Measurements from ENCODE around the gene SEC23A. TPM values are rescaled to one million over a fixed set of nuclear protein-coding genes. Genes with fewer than 3 reads are reported as not detected.
"Not testable (repeated sequence)": the region's sequence is repeated elsewhere in the genome, so short reads cannot be mapped to it uniquely, and the experiment has no call there.

The SEC23A gene
- total and polyA plus RNA-seq, 2 donors (not counting 1 experiment from before 2014, with no cell fraction given): 13.2 to 52.3 TPM

- intact Hi-C loops (cut with micrococcal nuclease): no loop called here
- Histone ChIP-seq H3K27ac (ENCODE audit: low read length in 2 of 2) (no peak overlapping the region), H3K9me3 (ENCODE audit: control extremely low read depth in 1 of 3, control insufficient read depth in 2 of 3, insufficient read depth in 1 of 3, low read length in 2 of 3) (no peaks in the 10 kb centered on the region), H3K27me3 (replicated peaks in 1 of 4; ENCODE audit: control extremely low read depth in 1 of 4, control insufficient read depth in 3 of 4, insufficient read depth in 4 of 4, low read length in 3 of 4) (no peaks in the 10 kb centered on the region), H4K20me1 (ENCODE audit: control insufficient read depth, insufficient read depth, low read length, poor library complexity, severe bottlenecking) (no peaks in the 10 kb centered on the region), H2AFZ (ENCODE audit: insufficient read depth, low read depth, low read length, poor library complexity, severe bottlenecking) (no peak overlapping the region), H3K4me3 (ENCODE audit: control extremely low read depth in 1 of 5, extremely low read depth in 1 of 5, insufficient read depth in 1 of 5, low read depth in 2 of 5, low read length in 4 of 5) (no peak overlapping the region), H3K4me1 (ENCODE audit: control insufficient read depth in 2 of 2, insufficient read depth in 2 of 2, low read length in 2 of 2) (no peaks in the 10 kb centered on the region), H3K4me2 (replicated peaks; ENCODE audit: low read depth, low read length, poor library complexity, severe bottlenecking) (no peak overlapping the region), H3K36me3 (replicated peaks in 1 of 2; ENCODE audit: control extremely low read depth in 1 of 2, control insufficient read depth in 1 of 2, extremely low read depth in 1 of 2, insufficient read depth in 2 of 2, low read length in 1 of 2) (no peaks in the 10 kb centered on the region), H3K9ac (ENCODE audit: low read length) (no peak overlapping the region), H3K79me2 (ENCODE audit: control insufficient read depth, insufficient read depth, low read length) (no peaks in the 10 kb centered on the region)
- TF ChIP-seq EZH2 (IDR thresholded peaks at IDR 0.05; ENCODE audit: borderline replicate concordance, insufficient read depth, low read depth, low read length, poor library complexity, severe bottlenecking) (no peak), CTCF (IDR thresholded peaks at IDR 0.05) (no peak)
- no peak for ATAC-seq (ENCODE audit: low read depth)
- Mint-ChIP-seq H3K27me3 (no peaks in the 10 kb centered on the region), H3K27ac (no peak overlapping the region), H3K9me3 (ENCODE audit: insufficient read depth) (no peaks in the 10 kb centered on the region), H3K4me1 (no peaks in the 10 kb centered on the region), H3K4me3 (no peak overlapping the region)
- DNase-seq: no peak
- 99% methylated on average over 10 of the region's 12 CpGs for WGBS (ENCODE audit: insufficient coverage)
- ChIA-PET POLR2A (no interaction called here), CTCF (interaction anchor here (1.3 kb wide), 1 partner anchor 9 kb away, joined by 5 read pairs; no protein-coding TSS in a partner anchor)
Observed at GRCh38 chr14:39023939-39024871, 78.8 kb downstream of the SEC23A start.

- H3K27me3 Mint-ChIP-seq; H3K9me3 ChIP-seq (ENCODE audit: control extremely low read depth in 1 of 3, control insufficient read depth in 2 of 3, insufficient read depth in 1 of 3, low read length in 2 of 3); H3K9me3 Mint-ChIP-seq (ENCODE audit: insufficient read depth); H3K4me2 ChIP-seq (replicated peaks; ENCODE audit: low read depth, low read length, poor library complexity, severe bottlenecking); H3K27ac ChIP-seq (ENCODE audit: low read length in 2 of 2); POLR2A ChIA-PET; H4K20me1 ChIP-seq (ENCODE audit: control insufficient read depth, insufficient read depth, low read length, poor library complexity, severe bottlenecking); H3K36me3 ChIP-seq (replicated peaks in 1 of 2; ENCODE audit: control extremely low read depth in 1 of 2, control insufficient read depth in 1 of 2, extremely low read depth in 1 of 2, insufficient read depth in 2 of 2, low read length in 1 of 2); H3K27me3 ChIP-seq (replicated peaks in 1 of 4; ENCODE audit: control extremely low read depth in 1 of 4, control insufficient read depth in 3 of 4, insufficient read depth in 4 of 4, low read length in 3 of 4); H2AFZ ChIP-seq (ENCODE audit: insufficient read depth, low read depth, low read length, poor library complexity, severe bottlenecking); H3K9ac ChIP-seq (ENCODE audit: low read length); H3K4me3 ChIP-seq (ENCODE audit: control extremely low read depth in 1 of 5, extremely low read depth in 1 of 5, insufficient read depth in 1 of 5, low read depth in 2 of 5, low read length in 4 of 5); H3K4me1 Mint-ChIP-seq; H3K4me3 Mint-ChIP-seq; H3K79me2 ChIP-seq (ENCODE audit: control insufficient read depth, insufficient read depth, low read length); H3K27ac Mint-ChIP-seq; H3K4me1 ChIP-seq (ENCODE audit: control insufficient read depth in 2 of 2, insufficient read depth in 2 of 2, low read length in 2 of 2); ATAC-seq (ENCODE audit: low read depth): not testable (repeated sequence)
- DNase-seq: peak; percentile 10
- CTCF ChIA-PET: interaction anchor here (1.7 kb wide), 1 partner anchor 16 kb away, joined by 4 read pairs; no protein-coding TSS in a partner anchor
- intact Hi-C loops (cut with micrococcal nuclease): loop anchor here (10.0 kb wide), 1 partner anchor 293 kb away; no protein-coding TSS in a partner anchor
- WGBS (ENCODE audit: insufficient coverage): 94% methylated on average over 26 of the region's 33 CpGs
Observed at GRCh38 chr14:39017096-39018016, 85.7 kb downstream of the SEC23A start.

Measured in B cell (primary cell).